Dendritic cell treated with granulocyte-macrophage colony-stimulating factor and Interleukin-4, amounts not matched to agents 40 ng/mL and 50 ng/mL, for 4 days (primary cell): ENCODE measurements around the gene MMD.
"Not testable (repeated sequence)": the region's sequence is repeated elsewhere in the genome, so short reads cannot be mapped to it uniquely, and the experiment has no call there.

Experiments
- H3K27ac Mint-ChIP-seq: one replicate; pipeline ENCODE4 v1.8.0; 2022; ENCODE audit warnings: mild to moderate bottlenecking, mixed read lengths
- H3K27me3 Mint-ChIP-seq: one replicate; pipeline ENCODE4 v1.8.0; 2022; ENCODE audit warnings: mild to moderate bottlenecking, mixed read lengths
- H3K36me3 Mint-ChIP-seq: one replicate; pipeline ENCODE4 v1.8.0; 2022; ENCODE audit warnings: low read depth, mixed read lengths
- H3K4me1 Mint-ChIP-seq: one replicate; pipeline ENCODE4 v1.8.0; 2022; ENCODE audit warnings: low read depth, mixed read lengths
- H3K4me3 Mint-ChIP-seq: one replicate; pipeline ENCODE4 v1.8.0; 2022; ENCODE audit warnings: mild to moderate bottlenecking, moderate library complexity, mixed read lengths
- H3K9me3 Mint-ChIP-seq: one replicate; pipeline ENCODE4 v1.8.0; 2022; ENCODE audit warnings: mixed read lengths
- intact Hi-C: fragments of 100-400 bp; cut with micrococcal nuclease; formaldehyde crosslinking; loops from one replicate; pipeline ENCODE4 v1.15.0; 2022

MMD gene

GRCh38 chr17:55407641-55408566 is 13.7 kb downstream of the MMD start:
- Mint-ChIP-seq H3K9me3 (no peaks in the 10 kb centered on the region), H3K36me3 (peaks cover 83% of the 10 kb centered on the region), H3K4me1 (peaks cover 4% of the 10 kb centered on the region), H3K27me3 (no peaks in the 10 kb centered on the region), H3K27ac (no peak overlapping the region), H3K4me3 (no peak overlapping the region)
- intact Hi-C loops = no loop called here

GRCh38 chr17:55405600-55405999 is 16.0 kb downstream of the MMD start:
- H3K27me3 Mint-ChIP-seq = no peaks in the 10 kb centered on the region
- intact Hi-C loops = no loop called here
- H3K36me3 Mint-ChIP-seq = peaks cover 85% of the 10 kb centered on the region
- H3K27ac Mint-ChIP-seq = no peak overlapping the region
- no peaks in the 10 kb centered on the region for H3K9me3 Mint-ChIP-seq
- peaks cover 4% of the 10 kb centered on the region for H3K4me1 Mint-ChIP-seq
- H3K4me3 Mint-ChIP-seq = no peak overlapping the region

DNA sequence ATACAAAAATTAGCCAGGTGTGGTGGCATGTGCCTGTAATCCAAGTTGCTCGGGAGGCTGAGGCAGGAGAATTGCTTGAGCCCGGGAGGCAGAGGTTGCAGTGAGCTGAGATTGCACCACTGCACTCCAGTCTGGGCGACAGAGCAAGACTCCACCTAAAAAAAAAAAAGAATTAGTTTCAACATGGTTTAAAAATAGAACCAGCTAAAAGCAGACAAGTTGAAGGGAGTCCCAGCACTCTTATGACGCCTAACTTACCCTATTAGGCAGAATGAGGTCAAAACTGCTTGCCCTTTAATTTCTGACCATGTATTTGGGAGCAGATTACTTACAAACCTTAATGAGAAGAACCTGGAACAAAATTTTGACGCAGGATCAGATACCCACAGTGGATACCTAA is 17.4 kb downstream of the MMD start:
- H3K4me3 Mint-ChIP-seq, H3K9me3 Mint-ChIP-seq, intact Hi-C loops, H3K27me3 Mint-ChIP-seq, H3K27ac Mint-ChIP-seq, H3K4me1 Mint-ChIP-seq: not testable (repeated sequence)
- peaks cover 82% of the 10 kb centered on the region for H3K36me3 Mint-ChIP-seq

GRCh38 chr17:55402374-55402773 is 19.3 kb downstream of the MMD start:
- Mint-ChIP-seq H3K4me1 (peaks cover 1% of the 10 kb centered on the region), H3K9me3 (no peaks in the 10 kb centered on the region), H3K27me3 (no peaks in the 10 kb centered on the region), H3K36me3 (peaks cover 82% of the 10 kb centered on the region), H3K27ac (no peak overlapping the region), H3K4me3 (no peak overlapping the region)
- intact Hi-C loops = no loop called here

GRCh38 chr17:55398689-55399088 is 22.9 kb downstream of the MMD start:
- Mint-ChIP-seq H3K9me3 (no peaks in the 10 kb centered on the region), H3K36me3 (peaks cover 66% of the 10 kb centered on the region), H3K4me3 (no peak overlapping the region), H3K27ac (no peak overlapping the region), H3K4me1 (peaks cover 21% of the 10 kb centered on the region), H3K27me3 (no peaks in the 10 kb centered on the region)
- intact Hi-C loops = no loop called here

GRCh38 chr17:55395803-55396505 is 25.7 kb downstream of the MMD start:
- Mint-ChIP-seq H3K27ac (peak overlapping the region; percentile 74), H3K36me3 (peaks cover 60% of the 10 kb centered on the region), H3K4me1 (peaks cover 21% of the 10 kb centered on the region), H3K27me3 (no peaks in the 10 kb centered on the region), H3K4me3 (no peak overlapping the region), H3K9me3 (no peaks in the 10 kb centered on the region)
- intact Hi-C loops = no loop called here

- H3K27me3 Mint-ChIP-seq = no peaks in the 10 kb centered on the region
- H3K4me3 Mint-ChIP-seq = no peak overlapping the region
Measured at GRCh38 chr17:55394357-55395021, 27.1 kb downstream of the MMD start.

DNA sequence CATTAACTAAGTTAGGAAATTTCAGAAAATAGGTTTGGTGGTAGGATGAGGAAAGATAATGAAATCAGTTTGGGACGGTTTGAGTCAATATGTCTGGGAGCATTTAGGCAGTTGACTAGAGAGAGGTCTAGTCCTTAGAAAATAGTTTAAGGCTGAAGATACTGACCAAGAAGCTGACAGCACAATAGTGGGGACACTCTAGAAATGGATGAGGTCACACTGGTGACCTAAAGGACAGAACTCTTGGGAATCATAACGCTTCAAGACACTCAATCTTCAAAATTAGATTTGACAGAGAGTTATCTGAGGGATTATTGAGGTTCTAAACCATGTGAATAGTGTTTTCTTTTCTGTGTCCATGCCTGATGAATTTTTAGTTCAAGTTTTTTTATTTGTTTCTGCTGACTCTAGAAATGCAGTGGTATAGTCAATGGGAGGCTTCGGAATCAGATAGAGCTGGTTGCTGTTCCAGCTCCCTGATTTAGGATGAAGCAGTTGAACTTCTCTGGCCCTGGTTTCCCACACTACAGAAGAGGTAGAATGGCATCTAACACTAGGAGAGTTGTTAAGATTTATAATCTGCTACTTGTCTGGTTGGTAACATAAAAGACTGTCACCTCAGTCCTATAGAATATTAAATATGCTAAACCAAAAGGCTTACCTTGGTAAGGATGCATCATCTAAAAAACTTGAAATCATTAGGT is 29.7 kb downstream of the MMD start:
- H3K27me3 Mint-ChIP-seq = no peaks in the 10 kb centered on the region
- no peak overlapping the region for H3K27ac Mint-ChIP-seq
- intact Hi-C loops = no loop called here
- H3K4me3 Mint-ChIP-seq = no peak overlapping the region
- H3K4me1 Mint-ChIP-seq = peaks cover 21% of the 10 kb centered on the region
- H3K36me3 Mint-ChIP-seq = peaks cover 24% of the 10 kb centered on the region
- H3K9me3 Mint-ChIP-seq = no peaks in the 10 kb centered on the region

More at GRCh38 chr17:55394357-55395021, 27.1 kb downstream of the MMD start:
- peak overlapping the region; percentile 74 for H3K27ac Mint-ChIP-seq
- H3K9me3 Mint-ChIP-seq = no peaks in the 10 kb centered on the region
- peaks cover 48% of the 10 kb centered on the region for H3K36me3 Mint-ChIP-seq
- intact Hi-C loops = no loop called here
- H3K4me1 Mint-ChIP-seq = peaks cover 21% of the 10 kb centered on the region

GRCh38 chr17:55391244-55391757 is 30.3 kb downstream of the MMD start:
- Mint-ChIP-seq H3K4me1 (peaks cover 17% of the 10 kb centered on the region), H3K4me3 (no peak overlapping the region), H3K27ac (no peak overlapping the region), H3K9me3 (no peaks in the 10 kb centered on the region), H3K27me3 (no peaks in the 10 kb centered on the region), H3K36me3 (peaks cover 17% of the 10 kb centered on the region)
- intact Hi-C loops = no loop called here

GRCh38 chr17:55390364-55390977 is 31.2 kb downstream of the MMD start:
- H3K27me3 Mint-ChIP-seq = no peaks in the 10 kb centered on the region
- peaks cover 14% of the 10 kb centered on the region for H3K4me1 Mint-ChIP-seq
- no peak overlapping the region for H3K4me3 Mint-ChIP-seq
- no peaks in the 10 kb centered on the region for H3K9me3 Mint-ChIP-seq
- intact Hi-C loops = no loop called here
- H3K27ac Mint-ChIP-seq = no peak overlapping the region
- peaks cover 16% of the 10 kb centered on the region for H3K36me3 Mint-ChIP-seq

DNA sequence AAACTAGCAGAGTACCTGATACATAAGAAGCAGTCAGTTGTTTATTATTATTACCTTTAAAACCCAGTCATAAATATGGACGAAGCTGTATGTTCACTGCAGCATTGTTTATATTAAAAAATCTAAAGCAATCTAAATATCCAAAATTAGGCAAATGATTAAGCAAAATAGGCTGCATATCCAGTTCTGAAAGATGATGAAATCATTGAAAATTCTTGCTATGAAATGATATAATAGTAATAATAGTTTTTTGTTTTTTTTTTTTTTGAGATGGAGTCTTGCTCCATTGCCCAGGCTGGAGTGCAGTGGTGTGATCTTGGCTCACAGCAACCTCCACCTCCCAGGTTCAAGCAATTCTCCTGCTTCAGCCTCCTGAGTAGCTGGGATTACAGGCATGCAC is 31.9 kb downstream of the MMD start:
- H3K4me3 Mint-ChIP-seq, H3K27me3 Mint-ChIP-seq, intact Hi-C loops, H3K9me3 Mint-ChIP-seq, H3K27ac Mint-ChIP-seq, H3K4me1 Mint-ChIP-seq: not testable (repeated sequence)
- peaks cover 16% of the 10 kb centered on the region for H3K36me3 Mint-ChIP-seq

DNA sequence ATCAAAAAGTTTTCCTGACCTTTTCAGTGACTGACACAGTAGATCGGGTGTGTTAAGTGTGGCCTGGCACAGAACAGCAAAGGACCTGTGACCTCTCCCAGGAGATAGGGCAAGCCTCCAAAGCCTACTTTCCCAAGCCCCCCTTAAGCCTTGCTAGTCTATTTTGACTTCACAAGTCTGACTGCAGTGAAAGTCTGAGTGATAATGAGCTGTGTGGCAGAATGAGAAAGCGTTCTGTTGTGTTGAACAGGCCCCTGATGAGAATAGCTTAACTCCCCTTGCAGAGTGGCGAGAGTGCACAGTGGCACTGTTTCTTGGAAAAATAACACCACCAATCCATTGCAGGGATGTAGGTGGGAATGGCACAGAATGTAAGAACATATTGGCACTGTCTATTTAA is 32.8 kb downstream of the MMD start:
- H3K27ac Mint-ChIP-seq = no peak overlapping the region
- no peak overlapping the region for H3K4me3 Mint-ChIP-seq
- H3K36me3 Mint-ChIP-seq = peaks cover 11% of the 10 kb centered on the region
- intact Hi-C loops = no loop called here
- no peaks in the 10 kb centered on the region for H3K9me3 Mint-ChIP-seq
- no peaks in the 10 kb centered on the region for H3K27me3 Mint-ChIP-seq
- no peaks in the 10 kb centered on the region for H3K4me1 Mint-ChIP-seq

GRCh38 chr17:55386796-55387332 is 34.8 kb downstream of the MMD start:
- no peaks in the 10 kb centered on the region for H3K4me1 Mint-ChIP-seq
- no peaks in the 10 kb centered on the region for H3K9me3 Mint-ChIP-seq
- no peak overlapping the region for H3K27ac Mint-ChIP-seq
- no peaks in the 10 kb centered on the region for H3K27me3 Mint-ChIP-seq
- H3K36me3 Mint-ChIP-seq = no peaks in the 10 kb centered on the region
- H3K4me3 Mint-ChIP-seq = no peak overlapping the region
- intact Hi-C loops = no loop called here
